Left ventricle myocardium inferior (tissue), 1 donor: Measurements from ENCODE around the gene FILIP1. TPM values are rescaled to one million over a fixed set of nuclear protein-coding genes. Genes with fewer than 3 reads are reported as not detected.

Experiments used
- DNase-seq: peaks from one replicate; pipeline ENCODE4 v3.0.0-alpha.2; 2020
- H3K27ac ChIP-seq: fragments of 200-600 bp; replicated peaks from 2 replicates; pipeline ENCODE4 v1.8.0; 2021
- H3K27me3 ChIP-seq: fragments of 200-600 bp; 2 replicates; pipeline ENCODE4 v1.8.0; 2021; ENCODE audit warnings: low read depth
- H3K36me3 ChIP-seq: fragments of 200-600 bp; 2 replicates; pipeline ENCODE4 v1.8.0; 2021
- H3K4me1 ChIP-seq: fragments of 200-600 bp; 2 replicates; pipeline ENCODE4 v1.8.0; 2021
- H3K4me3 ChIP-seq: fragments of 200-600 bp; 2 replicates; pipeline ENCODE4 v1.8.0; 2021; ENCODE audit warnings: mild to moderate bottlenecking, moderate library complexity
- H3K9me3 ChIP-seq: fragments of 200-600 bp; replicated peaks from 2 replicates; pipeline ENCODE4 v1.8.0; 2021
- intact Hi-C: fragments of 100-400 bp; cut with micrococcal nuclease; formaldehyde crosslinking; loops from one replicate; pipeline ENCODE4 v1.11.0; 2022
- total RNA-seq: library from RNA; stranded (reverse); fragmentation: NEBNext Ultra II Directional; extraction: Animal tissue kit (Norgen Biotek cat#: 25700); gene quantifications from one replicate; pipeline ENCODE4 v1.2.1, GENCODE V29; 2021
- TF ChIP-seq, protein P1 (sequence below): fragments of 200-600 bp; IDR thresholded peaks from 2 replicates; pipeline ENCODE4 v1.8.0; 2021; ENCODE audit warnings: antibody characterized with exemption, mild to moderate bottlenecking, borderline replicate concordance
- donor health status: DM: no; HTN: yes; CAD: no; lungs with severe emphysema.

FILIP1 gene
- total RNA-seq, 1 donor from 2014 or later = 173 TPM

DNA sequence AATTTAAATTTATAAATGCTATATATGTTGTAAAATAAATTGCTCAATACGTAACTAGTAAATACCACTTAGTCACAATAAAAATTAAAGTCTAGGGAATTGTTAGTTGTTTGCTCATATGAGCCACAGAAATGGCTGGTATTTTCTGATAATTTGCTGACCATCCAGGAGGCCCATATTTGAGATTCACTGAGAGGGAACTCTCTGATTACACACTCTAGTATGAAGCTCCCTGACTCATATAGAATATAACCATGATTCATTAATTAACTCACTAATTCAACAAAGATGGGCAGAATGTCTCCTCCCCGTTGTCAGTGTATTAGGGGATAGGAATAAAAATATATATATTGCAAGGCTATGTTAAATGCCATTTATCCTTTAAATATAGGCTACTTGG is 162.4 kb downstream of the FILIP1 start:
- Histone ChIP-seq H3K4me3 (no peak overlapping the region), H3K36me3 (peaks cover 3% of the 10 kb centered on the region), H3K9me3 (no peaks in the 10 kb centered on the region), H3K27ac (no peak overlapping the region), H3K4me1 (peaks cover 34% of the 10 kb centered on the region), H3K27me3 (no peaks in the 10 kb centered on the region)
- no peak for DNase-seq
- TF ChIP-seq, protein P1, sequence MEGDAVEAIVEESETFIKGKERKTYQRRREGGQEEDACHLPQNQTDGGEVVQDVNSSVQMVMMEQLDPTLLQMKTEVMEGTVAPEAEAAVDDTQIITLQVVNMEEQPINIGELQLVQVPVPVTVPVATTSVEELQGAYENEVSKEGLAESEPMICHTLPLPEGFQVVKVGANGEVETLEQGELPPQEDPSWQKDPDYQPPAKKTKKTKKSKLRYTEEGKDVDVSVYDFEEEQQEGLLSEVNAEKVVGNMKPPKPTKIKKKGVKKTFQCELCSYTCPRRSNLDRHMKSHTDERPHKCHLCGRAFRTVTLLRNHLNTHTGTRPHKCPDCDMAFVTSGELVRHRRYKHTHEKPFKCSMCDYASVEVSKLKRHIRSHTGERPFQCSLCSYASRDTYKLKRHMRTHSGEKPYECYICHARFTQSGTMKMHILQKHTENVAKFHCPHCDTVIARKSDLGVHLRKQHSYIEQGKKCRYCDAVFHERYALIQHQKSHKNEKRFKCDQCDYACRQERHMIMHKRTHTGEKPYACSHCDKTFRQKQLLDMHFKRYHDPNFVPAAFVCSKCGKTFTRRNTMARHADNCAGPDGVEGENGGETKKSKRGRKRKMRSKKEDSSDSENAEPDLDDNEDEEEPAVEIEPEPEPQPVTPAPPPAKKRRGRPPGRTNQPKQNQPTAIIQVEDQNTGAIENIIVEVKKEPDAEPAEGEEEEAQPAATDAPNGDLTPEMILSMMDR = no peak
- intact Hi-C loops = no loop called here

DNA sequence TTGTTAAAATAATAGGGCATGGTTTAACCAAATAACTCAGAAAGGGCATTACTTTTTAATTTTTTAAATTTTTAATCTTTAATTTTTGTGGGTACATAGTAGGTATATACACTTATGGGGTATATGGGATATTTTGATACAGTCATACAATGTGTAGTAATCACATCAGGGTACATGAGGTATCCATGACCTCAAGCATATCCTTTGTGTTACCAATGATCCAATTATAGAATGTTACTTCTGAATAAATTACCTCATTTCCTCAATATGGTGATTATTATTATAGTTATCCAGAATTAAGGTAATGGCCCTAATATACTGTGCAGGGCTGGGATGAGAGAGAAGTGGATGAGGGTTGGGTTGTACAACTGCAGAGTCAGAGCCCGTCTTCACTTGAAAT is 163.9 kb downstream of the FILIP1 start:
- Histone ChIP-seq H3K4me3 (no peak overlapping the region), H3K36me3 (peaks cover 3% of the 10 kb centered on the region), H3K27me3 (no peaks in the 10 kb centered on the region), H3K27ac (no peak overlapping the region), H3K4me1 (peaks cover 19% of the 10 kb centered on the region), H3K9me3 (no peaks in the 10 kb centered on the region)
- no peak for DNase-seq
- TF ChIP-seq, protein P1 = no peak
- intact Hi-C loops = no loop called here

DNA sequence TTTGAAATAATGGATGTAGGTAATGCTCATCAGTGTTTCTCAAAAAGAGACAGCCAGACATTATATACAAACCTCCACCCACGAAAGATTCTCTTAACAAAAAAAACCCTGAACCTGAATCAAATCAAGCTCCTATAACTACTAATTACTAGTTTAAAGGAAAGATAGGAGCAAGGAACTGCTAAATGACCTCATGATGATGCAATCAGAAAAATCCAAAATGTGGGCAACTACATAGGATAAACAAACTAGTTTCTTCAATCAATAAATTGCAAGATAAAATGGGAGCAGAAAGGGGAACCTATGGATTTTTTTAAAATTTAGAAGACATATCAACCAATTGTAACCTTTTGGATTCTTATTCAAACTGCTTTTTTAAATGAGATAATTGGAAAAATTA is 165.8 kb downstream of the FILIP1 start:
- H3K4me3 ChIP-seq = no peak overlapping the region
- TF ChIP-seq, protein P1 = no peak
- H3K4me1 ChIP-seq = peaks cover 6% of the 10 kb centered on the region
- no peak for DNase-seq
- no peak overlapping the region for H3K27ac ChIP-seq
- no peaks in the 10 kb centered on the region for H3K27me3 ChIP-seq
- H3K36me3 ChIP-seq = peaks cover 3% of the 10 kb centered on the region
- intact Hi-C loops = no loop called here
- H3K9me3 ChIP-seq = no peaks in the 10 kb centered on the region

DNA sequence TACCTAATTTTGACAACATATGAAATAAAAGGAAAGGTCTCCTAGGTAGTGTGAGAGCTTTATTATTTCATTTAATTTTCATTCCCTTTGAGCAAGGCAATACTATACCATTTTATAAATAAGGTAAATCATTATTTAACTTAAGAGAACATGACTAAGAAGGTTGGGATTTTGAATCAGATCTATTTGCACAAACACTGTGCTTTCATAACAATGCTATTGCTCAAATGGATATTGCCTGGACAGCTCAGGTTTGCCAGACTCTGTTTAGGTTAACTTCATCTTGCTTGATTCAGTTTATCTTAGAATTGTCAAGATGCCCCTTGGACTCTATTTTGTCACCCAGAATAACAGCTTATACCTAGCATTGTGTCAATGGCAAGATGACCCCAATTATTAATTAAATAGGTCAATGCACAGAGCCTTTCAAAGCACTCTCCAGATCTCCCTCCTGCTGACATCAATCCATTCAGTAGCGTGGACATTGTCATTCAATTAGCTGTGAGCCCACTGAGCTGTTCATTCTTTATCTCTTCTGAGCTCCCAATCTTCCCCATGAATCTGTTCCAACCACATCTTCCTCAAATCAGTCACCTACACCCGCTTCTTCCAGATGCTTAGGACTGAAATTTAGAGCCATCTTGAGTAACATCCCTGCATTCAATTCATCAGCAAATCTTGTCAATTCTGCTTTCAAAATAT is 166.9 kb downstream of the FILIP1 start:
- intact Hi-C loops = no loop called here
- H3K9me3 ChIP-seq = no peaks in the 10 kb centered on the region
- DNase-seq = no peak
- no peak overlapping the region for H3K27ac ChIP-seq
- no peak overlapping the region for H3K4me3 ChIP-seq
- H3K36me3 ChIP-seq = peaks cover 3% of the 10 kb centered on the region
- H3K27me3 ChIP-seq = no peaks in the 10 kb centered on the region
- TF ChIP-seq, protein P1 = no peak
- H3K4me1 ChIP-seq = no peaks in the 10 kb centered on the region

DNA sequence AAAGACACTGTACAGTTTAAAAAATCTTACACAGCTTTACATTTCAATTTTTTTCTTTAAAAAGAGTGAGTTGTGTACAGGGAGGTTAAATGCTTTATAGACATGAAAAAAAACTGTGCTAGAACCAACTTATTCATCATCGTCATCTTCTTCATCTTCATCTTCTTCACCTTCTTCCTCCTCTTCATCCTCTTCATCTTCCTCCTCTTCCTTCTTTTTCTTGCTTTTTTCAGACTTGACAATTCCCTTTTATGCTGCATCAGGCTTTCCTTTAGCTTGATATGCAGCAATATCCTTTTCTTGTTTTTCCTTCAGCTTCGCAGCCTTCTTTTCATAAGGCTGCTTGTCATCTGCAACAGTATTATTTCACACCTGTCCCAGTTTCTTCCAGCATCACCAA is 174.7 kb downstream of the FILIP1 start:
- H3K4me3 ChIP-seq = no peak overlapping the region
- intact Hi-C loops = no loop called here
- peaks cover 24% of the 10 kb centered on the region for H3K4me1 ChIP-seq
- DNase-seq = no peak
- H3K9me3 ChIP-seq = no peaks in the 10 kb centered on the region
- TF ChIP-seq, protein P1 = no peak
- peaks cover 13% of the 10 kb centered on the region for H3K36me3 ChIP-seq
- no peak overlapping the region for H3K27ac ChIP-seq
- H3K27me3 ChIP-seq = no peaks in the 10 kb centered on the region
